ENCODE data around the gene SLC9A8. TPM values are rescaled to one million over a fixed set of nuclear protein-coding genes. Genes with fewer than 3 reads are reported as not detected.

The SLC9A8 gene
- total RNA-seq, 1 experiment from 2014 or later: 21.4 TPM

- DNase-seq: peak in 1 of 2 experiments; percentile 20
- peaks cover 8% of the 10 kb centered on the region; the same call in 1 of the 2 replicates for H3K36me3 ChIP-seq (ENCODE audit: low read depth)
- no peaks in the 10 kb centered on the region for H3K9me2 ChIP-seq (ENCODE audit: insufficient read depth)
- intact Hi-C loops (cut with micrococcal nuclease; ENCODE audit: unreplicated experiment): loop anchor here (5.0 kb wide), 1 partner anchor 253 kb away; no protein-coding TSS in a partner anchor
- no TSS peak for BruUV-seq (replicated peaks)
- ChIA-PET CTCF (interaction anchor here (0.5 kb wide), 1 partner anchor 156 kb away, joined by 3 read pairs; no protein-coding TSS in a partner anchor), POLR2A (ENCODE audit: unreplicated experiment) (no interaction called here)
- H3K4me2 ChIP-seq: peak overlapping the region; percentile 86
- H3K79me2 ChIP-seq (ENCODE audit: low read depth): peaks cover 57% of the 10 kb centered on the region
- peaks cover 31% of the 10 kb centered on the region for H3F3A ChIP-seq (ENCODE audit: insufficient read depth, low read depth)
- peaks cover 43% of the 10 kb centered on the region for H4K20me1 ChIP-seq (ENCODE audit: insufficient read depth)
- H3K9me3 ChIP-seq (ENCODE audit: insufficient read depth, low read depth): no peaks in the 10 kb centered on the region
- TF ChIP-seq CTCF (conservative IDR thresholded peaks at IDR 0.05): no peak
- TF ChIP-seq EZH2 (IDR thresholded peaks at IDR 0.05; ENCODE audit: low read depth): no peak
- peak overlapping the region; percentile 95 for H2AFZ ChIP-seq
- H3K27ac ChIP-seq: peak overlapping the region; percentile 96
- no peaks in the 10 kb centered on the region for H3K27me3 ChIP-seq (ENCODE audit: insufficient read depth, low read depth)
- peaks cover 32% of the 10 kb centered on the region for H3K4me1 ChIP-seq (replicated peaks; ENCODE audit: insufficient read depth)
- H3K4me3 ChIP-seq: peak overlapping the region; percentile 90
Measured at GRCh38 chr20:49914310-49915117, 101.9 kb downstream of the SLC9A8 start.

- no peak for DNase-seq
- Histone ChIP-seq H3K4me2 (peak overlapping the region; percentile 86), H3K27ac (peak overlapping the region; percentile 96), H4K20me1 (ENCODE audit: insufficient read depth) (peaks cover 37% of the 10 kb centered on the region), H3K79me2 (ENCODE audit: low read depth) (peaks cover 53% of the 10 kb centered on the region), H3K9me3 (ENCODE audit: insufficient read depth, low read depth) (no peaks in the 10 kb centered on the region), H3K4me1 (replicated peaks; ENCODE audit: insufficient read depth) (peaks cover 32% of the 10 kb centered on the region), H2AFZ (peak overlapping the region; percentile 95), H3K4me3 (peak overlapping the region; percentile 90), H3K36me3 (ENCODE audit: low read depth) (peaks cover 3% of the 10 kb centered on the region; the same call in 1 of the 2 replicates), H3K9me2 (ENCODE audit: insufficient read depth) (no peaks in the 10 kb centered on the region), H3F3A (ENCODE audit: insufficient read depth, low read depth) (peaks cover 31% of the 10 kb centered on the region), H3K27me3 (ENCODE audit: insufficient read depth, low read depth) (no peaks in the 10 kb centered on the region)
- intact Hi-C loops (cut with micrococcal nuclease; ENCODE audit: unreplicated experiment): loop anchor here (5.0 kb wide), 1 partner anchor 252 kb away; no protein-coding TSS in a partner anchor
- BruUV-seq (replicated peaks): no TSS peak
- CTCF ChIA-PET: no interaction called here
- no peak for TF ChIP-seq CTCF (conservative IDR thresholded peaks at IDR 0.05)
- POLR2A ChIA-PET (ENCODE audit: unreplicated experiment): no interaction called here
Measured at GRCh38 chr20:49915118-49915379, 102.4 kb downstream of the SLC9A8 start.

GRCh38 chr20:49915380-49916145, 102.9 kb downstream of the SLC9A8 start, which contains the start of gene SPATA2:
Gene SPATA2, minus strand, starts transcription at chr20:49915529. Its CDS starts 7,039 bp downstream, at chr20:49908490.
- peak within 1 kb of the TSS; percentile 86 for H3K4me2 ChIP-seq
- no peaks in the 10 kb centered on the region for H3K27me3 ChIP-seq (ENCODE audit: insufficient read depth, low read depth)
- peaks cover 31% of the 10 kb centered on the region for H3F3A ChIP-seq (ENCODE audit: insufficient read depth, low read depth)
- ChIA-PET POLR2A (ENCODE audit: unreplicated experiment) (interaction anchor here (0.5 to 0.8 kb wide), 4 partner anchors 198 to 634 kb away, joined by 3 to 21 read pairs (median 4); no protein-coding TSS in a partner anchor), CTCF (interaction anchor here (0.5 to 0.8 kb wide), 3 partner anchors 9 to 814 kb away, joined by 3 to 4 read pairs (median 3); no protein-coding TSS in a partner anchor)
- peak within 1 kb of the TSS; percentile 96 for H3K27ac ChIP-seq
- peak within 1 kb of the TSS; percentile 90 for H3K4me3 ChIP-seq
- peak; percentile 90 to 93 for DNase-seq
- H4K20me1 ChIP-seq (ENCODE audit: insufficient read depth): peaks cover 32% of the 10 kb centered on the region
- H3K9me3 ChIP-seq (ENCODE audit: insufficient read depth, low read depth): no peaks in the 10 kb centered on the region
- intact Hi-C loops (cut with micrococcal nuclease; ENCODE audit: unreplicated experiment): loop anchor here (1.0 to 5.0 kb wide), 2 partner anchors 13 to 252 kb away; no protein-coding TSS in a partner anchor
- peaks cover 32% of the 10 kb centered on the region for H3K4me1 ChIP-seq (replicated peaks; ENCODE audit: insufficient read depth)
- peak within 1 kb of the TSS; percentile 95 for H2AFZ ChIP-seq
- H3K9me2 ChIP-seq (ENCODE audit: insufficient read depth): no peaks in the 10 kb centered on the region
- peaks cover 48% of the 10 kb centered on the region for H3K79me2 ChIP-seq (ENCODE audit: low read depth)
- TF ChIP-seq CTCF (conservative IDR thresholded peaks at IDR 0.05): no peak; the same call in 1 of the 2 replicates
- TF ChIP-seq EZH2 (IDR thresholded peaks at IDR 0.05; ENCODE audit: low read depth): no peak
- H3K36me3 ChIP-seq (ENCODE audit: low read depth): no peaks in the 10 kb centered on the region
- BruUV-seq (replicated peaks): no TSS peak
